Loucy (cell line): ENCODE results near the gene APBB2.

Experiments
- H2AFZ ChIP-seq: fragments of 200-600 bp; sonication (generic); 2 replicates; pipeline ENCODE4 v1.6.0; 2016; ENCODE audit warnings: antibody characterized with exemption, mild to moderate bottlenecking, low read length, moderate library complexity
- H3F3A ChIP-seq: fragments of 200-600 bp; 2 replicates; pipeline ENCODE4 v1.6.0; 2016; ENCODE audit warnings: antibody characterized with exemption, low read depth, mild to moderate bottlenecking
- H3K27me3 ChIP-seq: fragments of 200-600 bp; sonication (generic); 2 replicates; pipeline ENCODE4 v1.6.1; 2014; ENCODE audit warnings: low read length, mild to moderate bottlenecking; ENCODE audit not compliant: insufficient read depth, poor library complexity, severe bottlenecking
- H3K36me3 ChIP-seq: fragments of 200-600 bp; sonication (generic); 2 replicates; pipeline ENCODE4 v1.6.1; 2016; ENCODE audit warnings: low read length; ENCODE audit not compliant: insufficient read depth
- H3K4me1 ChIP-seq: fragments of 200-600 bp; sonication (generic); 2 replicates; pipeline ENCODE4 v1.5.1; 2014; ENCODE audit warnings: low read length, mild to moderate bottlenecking; ENCODE audit not compliant: insufficient read depth, poor library complexity, severe bottlenecking
- H3K4me2 ChIP-seq: fragments of 200-600 bp; sonication (generic); 2 replicates; pipeline ENCODE4 v1.6.0; 2014; ENCODE audit warnings: antibody characterized with exemption, low read length, low read depth, mild to moderate bottlenecking; ENCODE audit not compliant: poor library complexity, severe bottlenecking
- H3K4me3 ChIP-seq: fragments of 200-600 bp; sonication (generic); 2 replicates; pipeline ENCODE4 v1.5.1; 2014; ENCODE audit warnings: low read length, mild to moderate bottlenecking, mixed read lengths; ENCODE audit not compliant: poor library complexity, severe bottlenecking
- H3K79me2 ChIP-seq: fragments of 200-600 bp; sonication (generic); 2 replicates; pipeline ENCODE4 v1.6.1; 2014; ENCODE audit warnings: low read length; ENCODE audit not compliant: insufficient read depth
- H3K9ac ChIP-seq: fragments of 200-600 bp; sonication (generic); 2 replicates; pipeline ENCODE4 v1.6.0; 2014; ENCODE audit warnings: mild to moderate bottlenecking, low read depth, low read length, moderate library complexity; ENCODE audit not compliant: poor library complexity, severe bottlenecking
- H3K9me2 ChIP-seq: fragments of 200-600 bp; sonication (generic); replicated peaks from 2 replicates; pipeline ENCODE4 v1.6.1; 2016; ENCODE audit warnings: low read depth, low read length, mixed read lengths
- H3K9me3 ChIP-seq: fragments of 200-600 bp; sonication (generic); 2 replicates; pipeline ENCODE4 v1.6.1; 2014; ENCODE audit warnings: mild to moderate bottlenecking, antibody characterized with exemption, low read length, low read depth; ENCODE audit not compliant: insufficient read depth
- H4K20me1 ChIP-seq: fragments of 200-600 bp; sonication (generic); 2 replicates; pipeline ENCODE4 v1.6.0; 2014; ENCODE audit warnings: antibody characterized with exemption, low read length, mild to moderate bottlenecking; ENCODE audit not compliant: insufficient read depth, poor library complexity, severe bottlenecking
- CTCF ChIP-seq: fragments of 200-600 bp; sonication (generic); conservative IDR thresholded peaks from 2 replicates; pipeline ENCODE4 v1.5.1; 2014; ENCODE audit warnings: mild to moderate bottlenecking, antibody characterized with exemption, low read length
- EZH2phosphoT487 ChIP-seq: fragments of 200-600 bp; IDR thresholded peaks from 2 replicates; pipeline ENCODE4 v1.6.1; 2018; ENCODE audit warnings: antibody characterized with exemption, mild to moderate bottlenecking, moderate library complexity, borderline replicate concordance

The APBB2 gene

GRCh38 chr4:41217374-41217773, 3.0 kb upstream of the APBB2 start:
- H3K4me2 ChIP-seq: no peak overlapping the region
- no peaks in the 10 kb centered on the region for H3K79me2 ChIP-seq
- no peaks in the 10 kb centered on the region for H4K20me1 ChIP-seq
- H3F3A ChIP-seq: 0 out of 2 replicates have a peak, but pooled peaks cover 4% of the 10 kb centered on the region
- H3K4me3 ChIP-seq: no peak overlapping the region
- H3K36me3 ChIP-seq: no peaks in the 10 kb centered on the region
- H3K9me2 ChIP-seq: no peaks in the 10 kb centered on the region
- H3K27me3 ChIP-seq: peaks cover 18% of the 10 kb centered on the region
- no peaks in the 10 kb centered on the region for H3K9me3 ChIP-seq
- H2AFZ ChIP-seq: no peak overlapping the region
- no peak overlapping the region for H3K9ac ChIP-seq
- H3K4me1 ChIP-seq: peaks cover 19% of the 10 kb centered on the region
- TF ChIP-seq CTCF (no peak), EZH2phosphoT487 (no peak)

GRCh38 chr4:41217020-41217333, 2.6 kb upstream of the APBB2 start:
- no peak for TF ChIP-seq EZH2phosphoT487
- no peak for TF ChIP-seq CTCF
- H4K20me1 ChIP-seq: no peaks in the 10 kb centered on the region
- H3K4me2 ChIP-seq: peak overlapping the region; percentile 71
- H3K9ac ChIP-seq: no peak overlapping the region
- peak overlapping the region; percentile 98 for H2AFZ ChIP-seq
- peaks cover 18% of the 10 kb centered on the region for H3K27me3 ChIP-seq
- no peaks in the 10 kb centered on the region for H3K79me2 ChIP-seq
- H3K4me3 ChIP-seq: peak overlapping the region; percentile 72
- H3K4me1 ChIP-seq: peaks cover 19% of the 10 kb centered on the region
- no peaks in the 10 kb centered on the region for H3K9me3 ChIP-seq
- H3K9me2 ChIP-seq: no peaks in the 10 kb centered on the region
- 0 out of 2 replicates have a peak, but pooled peaks cover 4% of the 10 kb centered on the region for H3F3A ChIP-seq
- H3K36me3 ChIP-seq: no peaks in the 10 kb centered on the region

- peaks cover 18% of the 10 kb centered on the region for H3K27me3 ChIP-seq
- no peaks in the 10 kb centered on the region for H3K9me3 ChIP-seq
- H3F3A ChIP-seq: 0 out of 2 replicates have a peak, but pooled peaks cover 4% of the 10 kb centered on the region
- no peaks in the 10 kb centered on the region for H3K79me2 ChIP-seq
- TF ChIP-seq CTCF (0 out of 2 replicates have a peak, but pooled peaks have one; percentile 23), EZH2phosphoT487 (no peak)
- H3K9ac ChIP-seq: peak overlapping the region; percentile 53
- no peaks in the 10 kb centered on the region for H3K36me3 ChIP-seq
- peaks cover 19% of the 10 kb centered on the region for H3K4me1 ChIP-seq
- no peaks in the 10 kb centered on the region for H4K20me1 ChIP-seq
- peak overlapping the region; percentile 98 for H2AFZ ChIP-seq
- peak overlapping the region; percentile 72 for H3K4me3 ChIP-seq
- H3K4me2 ChIP-seq: peak overlapping the region; percentile 71
- no peaks in the 10 kb centered on the region for H3K9me2 ChIP-seq
Measured at GRCh38 chr4:41216294-41217019, 2.1 kb upstream of the APBB2 start.
